HepG2 (cell line): ENCODE results near the gene SEMA3C.

Experiments
- CBX2 ChIP-seq, 2 experiments: fragments of 200-600 bp in 1 of 2; sonication (generic); formaldehyde crosslinking in 1 of 2; IDR thresholded peaks; 2 replicates each; pipeline versions ENCODE4 v1.7.0 to v1.8.1; 2018 to 2022; ENCODE audit warnings: low read depth in 2 of 2, low read length in 1 of 2, mild to moderate bottlenecking in 1 of 2, missing genetic modification reagents in 1 of 2
- CTCF ChIP-seq: sonication (generic); formaldehyde crosslinking; IDR thresholded peaks from 2 replicates; pipeline ENCODE4 v1.5.0; 2020; ENCODE audit warnings: mild to moderate bottlenecking, missing genetic modification reagents, moderate library complexity
- GZF1 ChIP-seq: sonication (generic); formaldehyde crosslinking; IDR thresholded peaks from 2 replicates; pipeline ENCODE4 v1.5.1; 2020; ENCODE audit warnings: mild to moderate bottlenecking, missing genetic modification reagents
- HMG20A ChIP-seq: IDR thresholded peaks from 2 replicates; pipeline ENCODE4 v1.6.1; 2016; ENCODE audit warnings: borderline replicate concordance
- MAFK ChIP-seq, 2 experiments: IDR thresholded peaks in 1 of 2; conservative IDR thresholded peaks in 1 of 2; 2 replicates each; pipeline ENCODE4 v1.6.1; 2011; ENCODE audit warnings: improper control_type of control experiment in 2 of 2, low read length in 2 of 2
- MXI1 ChIP-seq: IDR thresholded peaks from 3 replicates; pipeline ENCODE4 v1.6.1; 2012; ENCODE audit warnings: low read depth, low read length, inconsistent platforms, borderline replicate concordance
- NFE2L2 ChIP-seq: fragments of 150-350 bp; IDR thresholded peaks from 2 replicates; pipeline ENCODE4 v1.6.1; 2014; ENCODE audit warnings: low read length
- TCF7L2 ChIP-seq: IDR thresholded peaks from 2 replicates; pipeline ENCODE4 v1.6.1; 2011; ENCODE audit warnings: mild to moderate bottlenecking, low read depth, low read length, moderate library complexity
- ZNF264 ChIP-seq: sonication (generic); formaldehyde crosslinking; IDR thresholded peaks from 2 replicates; pipeline ENCODE4 v1.4.0; 2020; ENCODE audit warnings: missing genetic modification reagents
- ZNF317 ChIP-seq: sonication (generic); formaldehyde crosslinking; IDR thresholded peaks from 2 replicates; pipeline ENCODE4 v1.5.0; 2020; ENCODE audit warnings: mild to moderate bottlenecking, missing genetic modification reagents
- ZNF747 ChIP-seq: sonication (generic); formaldehyde crosslinking; IDR thresholded peaks from 2 replicates; pipeline ENCODE4 v1.8.1; 2023; ENCODE audit warnings: missing genetic modification reagents, mild to moderate bottlenecking, borderline replicate concordance
- ZNF75D ChIP-seq: sonication (generic); formaldehyde crosslinking; IDR thresholded peaks from 2 replicates; pipeline ENCODE4 v1.8.1; 2023; ENCODE audit warnings: missing genetic modification reagents, mild to moderate bottlenecking, borderline replicate concordance

- TF ChIP-seq ZNF317 (CRISPR knock-in tag) (no peak), MXI1 (no peak), ZNF75D (CRISPR knock-in tag) (no peak), MAFK (conservative IDR thresholded peaks at IDR 0.05 in 1 of 2, IDR thresholded peaks at IDR 0.05 in 1 of 2; ENCODE audit: low read length in 2 of 2) (no peak), CTCF (no peak), NFE2L2 (no peak), ZNF747 (CRISPR knock-in tag) (no peak), CBX2 (IDR thresholded peaks at IDR 0.05; ENCODE audit: low read depth, low read length) (no peak), CBX2 (CRISPR knock-in tag; IDR thresholded peaks at IDR 0.05; ENCODE audit: low read depth) (no peak), GZF1 (CRISPR knock-in tag) (no peak), HMG20A (CRISPR knock-in tag) (no peak), TCF7L2 (no peak), ZNF264 (CRISPR knock-in tag) (no peak)
These were observed 47.6 kb downstream of the SEMA3C start for GRCh38 chr7:80871228-80871627.
